ENCODE results near the gene PRKRIP1. TPM values are rescaled to one million over a fixed set of nuclear protein-coding genes. Genes with fewer than 3 reads are reported as not detected.
"Not testable (repeated sequence)": the region's sequence is repeated elsewhere in the genome, so short reads cannot be mapped to it uniquely, and the experiment has no call there.

PRKRIP1 gene
- total RNA-seq, 1 donor from 2014 or later = 11.1 TPM

DNA sequence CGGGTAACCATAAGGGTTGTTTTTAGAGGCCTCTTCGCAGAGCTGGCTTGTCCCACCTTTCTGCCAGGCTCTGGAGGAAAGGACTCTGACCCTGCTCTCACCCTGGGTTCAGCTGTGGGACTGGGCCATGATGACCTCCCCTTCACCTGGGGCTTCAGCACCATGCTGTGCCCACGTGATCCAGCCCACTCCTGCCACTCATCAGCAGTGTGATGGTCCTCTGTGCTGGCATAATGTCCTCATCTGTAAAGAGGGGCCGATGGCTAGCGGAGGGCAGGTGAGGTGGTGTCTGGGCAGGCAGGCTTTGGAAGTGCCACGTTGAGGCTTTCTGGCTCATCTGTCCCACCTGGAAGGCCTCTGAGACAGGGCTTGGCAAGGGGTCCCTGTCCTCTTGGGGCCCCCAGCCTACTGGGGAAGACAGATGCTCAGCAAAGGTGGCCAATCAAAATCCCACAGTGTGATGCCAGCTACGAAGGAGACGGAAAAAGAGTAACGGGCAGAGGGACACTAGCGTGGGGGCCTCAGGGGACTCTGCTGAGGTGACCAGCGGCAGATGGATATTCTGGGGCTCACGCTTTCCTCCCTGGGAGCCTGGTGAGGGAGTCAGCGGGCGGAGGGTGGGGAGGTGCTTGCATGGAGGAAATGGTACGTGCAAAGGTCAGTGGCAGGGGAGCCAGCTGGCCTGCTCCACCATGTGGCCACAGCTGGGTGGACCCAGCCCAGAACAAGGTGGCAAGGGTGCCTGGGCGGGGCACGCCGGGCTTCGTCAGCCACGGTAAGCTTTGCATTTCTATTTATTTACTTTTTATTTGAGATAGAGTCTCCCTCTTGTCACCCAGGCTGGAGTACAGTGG lies 74.0 kb downstream of the PRKRIP1 start:
- H3K36me3 ChIP-seq = peaks cover 24% of the 10 kb centered on the region
- H3K9me3 ChIP-seq (replicated peaks) = no peaks in the 10 kb centered on the region
- H3K27me3 ChIP-seq (ENCODE audit: low read depth) = no peaks in the 10 kb centered on the region
- DNase-seq = no peak
- TF ChIP-seq, protein P1, sequence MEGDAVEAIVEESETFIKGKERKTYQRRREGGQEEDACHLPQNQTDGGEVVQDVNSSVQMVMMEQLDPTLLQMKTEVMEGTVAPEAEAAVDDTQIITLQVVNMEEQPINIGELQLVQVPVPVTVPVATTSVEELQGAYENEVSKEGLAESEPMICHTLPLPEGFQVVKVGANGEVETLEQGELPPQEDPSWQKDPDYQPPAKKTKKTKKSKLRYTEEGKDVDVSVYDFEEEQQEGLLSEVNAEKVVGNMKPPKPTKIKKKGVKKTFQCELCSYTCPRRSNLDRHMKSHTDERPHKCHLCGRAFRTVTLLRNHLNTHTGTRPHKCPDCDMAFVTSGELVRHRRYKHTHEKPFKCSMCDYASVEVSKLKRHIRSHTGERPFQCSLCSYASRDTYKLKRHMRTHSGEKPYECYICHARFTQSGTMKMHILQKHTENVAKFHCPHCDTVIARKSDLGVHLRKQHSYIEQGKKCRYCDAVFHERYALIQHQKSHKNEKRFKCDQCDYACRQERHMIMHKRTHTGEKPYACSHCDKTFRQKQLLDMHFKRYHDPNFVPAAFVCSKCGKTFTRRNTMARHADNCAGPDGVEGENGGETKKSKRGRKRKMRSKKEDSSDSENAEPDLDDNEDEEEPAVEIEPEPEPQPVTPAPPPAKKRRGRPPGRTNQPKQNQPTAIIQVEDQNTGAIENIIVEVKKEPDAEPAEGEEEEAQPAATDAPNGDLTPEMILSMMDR (IDR thresholded peaks at IDR 0.05; ENCODE audit: borderline replicate concordance) = no peak
- H3K4me1 ChIP-seq = peaks cover 17% of the 10 kb centered on the region
- no peak overlapping the region for H3K27ac ChIP-seq (replicated peaks)
- no peak overlapping the region for H3K4me3 ChIP-seq
- intact Hi-C loops (cut with micrococcal nuclease) = no loop called here

DNA sequence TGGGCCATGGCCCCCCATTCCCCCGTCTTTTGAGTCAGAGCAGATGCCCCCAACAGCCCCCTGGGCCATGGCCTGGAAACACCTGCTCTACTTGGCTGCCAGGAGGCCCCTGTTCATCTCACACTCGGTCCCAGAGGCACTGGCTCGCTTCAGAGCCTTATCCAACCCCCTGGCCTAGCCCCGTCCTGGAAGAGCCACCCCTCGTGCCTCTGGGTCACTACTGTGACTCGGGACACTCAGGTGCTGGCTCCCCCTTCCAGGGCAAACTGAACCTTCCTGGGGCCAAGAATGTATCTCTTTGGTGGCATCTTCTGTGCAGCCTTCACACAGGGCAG lies 75.6 kb downstream of the PRKRIP1 start:
- no peak overlapping the region for H3K27ac ChIP-seq (replicated peaks)
- H3K27me3 ChIP-seq (ENCODE audit: low read depth) = no peaks in the 10 kb centered on the region
- intact Hi-C loops (cut with micrococcal nuclease) = no loop called here
- no peak overlapping the region for H3K4me3 ChIP-seq
- H3K4me1 ChIP-seq = peaks cover 1% of the 10 kb centered on the region
- peaks cover 27% of the 10 kb centered on the region for H3K36me3 ChIP-seq
- TF ChIP-seq, protein P1 (IDR thresholded peaks at IDR 0.05; ENCODE audit: borderline replicate concordance) = no peak
- DNase-seq = no peak
- no peaks in the 10 kb centered on the region for H3K9me3 ChIP-seq (replicated peaks)

- intact Hi-C loops (cut with micrococcal nuclease) = no loop called here
- Histone ChIP-seq H3K9me3 (replicated peaks) (no peaks in the 10 kb centered on the region), H3K27ac (replicated peaks) (no peak overlapping the region), H3K27me3 (ENCODE audit: low read depth) (no peaks in the 10 kb centered on the region), H3K4me1 (no peaks in the 10 kb centered on the region), H3K4me3 (no peak overlapping the region), H3K36me3 (peaks cover 27% of the 10 kb centered on the region)
- TF ChIP-seq, protein P1 (IDR thresholded peaks at IDR 0.05; ENCODE audit: borderline replicate concordance) = no peak
- DNase-seq = no peak
Observed at GRCh38 chr7:102472126-102473041, 76.2 kb downstream of the PRKRIP1 start.

DNA sequence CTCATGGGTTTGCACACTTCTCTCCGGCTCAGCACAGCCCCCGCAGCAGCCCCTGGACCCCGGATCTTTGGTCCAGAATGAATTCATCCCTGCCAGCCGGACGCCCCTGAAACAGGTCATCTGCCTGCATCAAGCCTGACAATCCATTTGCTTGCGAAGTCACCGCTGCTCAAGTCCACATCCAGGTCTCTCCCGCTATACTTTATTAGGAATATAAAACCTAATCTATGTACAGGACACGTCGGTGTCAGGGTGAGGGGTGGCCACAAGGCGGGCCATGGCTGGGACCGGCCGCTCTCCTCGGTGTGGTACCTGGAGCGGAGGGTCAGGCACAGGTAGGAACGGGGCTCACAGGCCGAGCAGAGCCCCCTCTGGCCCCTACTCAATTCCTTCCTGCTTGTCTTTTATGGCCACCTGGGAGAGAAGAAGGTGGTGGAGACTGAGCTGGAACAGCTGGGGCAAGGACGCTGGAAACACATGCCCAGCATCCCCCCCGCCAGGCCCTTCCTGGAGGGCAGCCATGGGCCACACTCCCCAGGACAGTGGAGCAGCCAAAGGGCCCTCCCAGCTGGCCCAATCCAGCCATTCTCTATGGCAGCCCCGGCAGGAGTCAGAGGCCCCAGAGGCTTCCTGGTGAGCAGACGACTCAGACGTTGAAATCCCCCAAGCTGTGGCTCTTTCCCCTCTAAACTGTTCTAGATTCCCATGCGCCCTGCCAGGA lies 77.3 kb downstream of the PRKRIP1 start:
- no peaks in the 10 kb centered on the region for H3K27me3 ChIP-seq (ENCODE audit: low read depth)
- no peak for DNase-seq
- intact Hi-C loops (cut with micrococcal nuclease) = no loop called here
- TF ChIP-seq, protein P1 (IDR thresholded peaks at IDR 0.05; ENCODE audit: borderline replicate concordance) = no peak
- H3K36me3 ChIP-seq = peaks cover 27% of the 10 kb centered on the region
- no peak overlapping the region for H3K4me3 ChIP-seq
- H3K27ac ChIP-seq (replicated peaks) = no peak overlapping the region
- peaks cover 4% of the 10 kb centered on the region for H3K4me1 ChIP-seq
- H3K9me3 ChIP-seq (replicated peaks) = no peaks in the 10 kb centered on the region

- H3K4me3 ChIP-seq; DNase-seq; H3K9me3 ChIP-seq (replicated peaks); intact Hi-C loops (cut with micrococcal nuclease); H3K27ac ChIP-seq (replicated peaks); H3K27me3 ChIP-seq (ENCODE audit: low read depth); H3K4me1 ChIP-seq: not testable (repeated sequence)
- H3K36me3 ChIP-seq = peaks cover 27% of the 10 kb centered on the region
Observed at GRCh38 chr7:102474116-102474515, 78.0 kb downstream of the PRKRIP1 start.

- H3K9me3 ChIP-seq (replicated peaks); H3K4me1 ChIP-seq; intact Hi-C loops (cut with micrococcal nuclease); H3K27me3 ChIP-seq (ENCODE audit: low read depth); DNase-seq; H3K27ac ChIP-seq (replicated peaks); H3K4me3 ChIP-seq: not testable (repeated sequence)
- H3K36me3 ChIP-seq = peaks cover 24% of the 10 kb centered on the region
Observed at GRCh38 chr7:102474736-102475435, 78.7 kb downstream of the PRKRIP1 start.
